GM08714 (cell line): ENCODE measurements around the gene NSD1.
"Not testable (repeated sequence)": the region's sequence is repeated elsewhere in the genome, so short reads cannot be mapped to it uniquely, and the experiment has no call there.

Experiments used
- H3K4me3 ChIP-seq: fragments of 200-500 bp; sonication (Bioruptor generic); 2 replicates; pipeline ENCODE4 v1.5.1; 2014; ENCODE audit warnings: mild to moderate bottlenecking, low read length, inconsistent platforms
- ZNF274 ChIP-seq: IDR thresholded peaks from 2 replicates; pipeline ENCODE4 v1.6.1; 2012; ENCODE audit warnings: mild to moderate bottlenecking, low read depth, low read length

NSD1 gene

DNA sequence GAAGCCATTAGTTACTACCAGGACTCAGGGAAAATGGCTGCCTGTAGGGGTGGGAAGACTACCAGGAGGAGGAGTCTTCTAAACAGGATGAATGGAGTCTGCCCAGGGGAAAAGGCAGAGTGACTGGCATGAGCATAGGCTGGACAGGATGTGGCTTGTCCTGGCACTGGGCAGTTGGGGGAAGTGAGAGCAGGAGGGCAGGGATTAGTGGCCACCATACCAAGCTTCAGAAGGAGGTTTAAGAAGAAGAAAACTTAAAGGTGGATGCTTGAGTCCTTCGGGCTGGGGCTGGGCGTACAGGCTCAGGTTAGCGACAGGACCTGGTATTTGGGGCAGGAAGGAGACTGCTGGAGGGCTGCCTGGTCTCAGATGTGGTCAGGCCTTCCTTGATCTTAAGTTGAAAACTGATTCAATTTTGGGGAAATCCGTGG lies 5.0 kb upstream of the NSD1 start:
- TF ChIP-seq ZNF274, result no peak
- H3K4me3 ChIP-seq, result no peak overlapping the region

DNA sequence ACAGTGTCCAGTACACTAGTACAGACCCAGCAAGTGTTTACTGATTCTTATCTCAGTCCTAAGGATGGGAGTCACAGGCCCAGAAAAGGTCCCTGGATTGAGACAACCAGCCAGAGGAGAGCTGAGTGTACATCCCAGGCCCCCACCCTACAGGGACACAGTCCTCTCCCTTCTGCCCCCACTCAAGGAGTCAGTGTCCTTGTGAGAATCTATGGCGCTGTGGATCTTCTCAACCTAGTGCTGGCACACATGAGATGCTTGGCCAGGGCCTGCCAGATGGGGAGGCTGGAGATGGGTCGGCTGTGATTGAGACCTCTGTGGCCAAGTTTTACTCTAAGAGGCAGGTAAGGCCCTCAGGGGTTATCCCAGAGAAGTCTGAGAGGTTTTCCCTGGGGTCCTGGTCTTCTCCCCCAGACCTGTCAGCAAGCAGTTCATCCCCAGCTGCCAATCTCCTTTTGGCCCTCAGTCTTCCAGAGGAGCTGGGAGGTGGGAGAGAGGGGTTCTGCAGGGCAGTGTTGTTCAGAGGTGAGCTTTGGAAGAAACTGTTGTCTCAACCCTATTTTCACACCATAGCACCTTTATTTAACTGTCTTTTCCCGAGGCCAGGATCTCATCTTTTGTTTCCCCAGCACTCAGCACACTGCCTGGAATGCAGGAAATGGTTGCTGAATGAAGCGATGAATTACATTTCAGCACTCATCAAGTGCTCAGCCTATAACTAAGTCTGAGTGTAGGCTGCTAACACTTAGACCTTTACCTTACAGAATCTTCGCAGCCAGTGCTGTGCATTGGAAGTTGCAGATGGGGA lies 3.2 kb upstream of the NSD1 start:
- no peak for TF ChIP-seq ZNF274
- no peak overlapping the region for H3K4me3 ChIP-seq

DNA sequence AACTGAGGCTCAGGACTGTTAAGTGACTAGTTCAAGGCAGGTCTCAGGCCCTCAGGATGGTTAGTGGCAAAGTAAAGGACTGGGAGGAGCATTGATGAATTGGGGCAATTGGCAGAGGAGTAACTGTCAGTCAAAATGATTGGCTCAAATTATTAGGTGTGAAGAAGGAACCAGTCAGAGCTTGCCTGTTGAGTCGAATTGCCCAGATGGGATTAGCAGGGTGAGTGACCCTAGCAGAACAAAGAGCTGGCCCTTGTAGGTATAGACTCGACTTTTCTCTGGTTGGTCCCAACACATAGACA lies 2.6 kb upstream of the NSD1 start:
- TF ChIP-seq ZNF274, result no peak
- H3K4me3 ChIP-seq, result no peak overlapping the region

GRCh38 chr5:177131352-177132135 lies 2.0 kb upstream of the NSD1 start:
- no peak overlapping the region for H3K4me3 ChIP-seq
- TF ChIP-seq ZNF274, result no peak

- TF ChIP-seq ZNF274, result no peak
- no peak overlapping the region; the same call in 1 of the 2 replicates for H3K4me3 ChIP-seq
These were observed 1.2 kb upstream of the NSD1 start for GRCh38 chr5:177132136-177133095.

GRCh38 chr5:177133853-177134696 lies 502 bp downstream of the NSD1 start:
- no peak for TF ChIP-seq ZNF274
- H3K4me3 ChIP-seq, result peak overlapping the region; percentile 83

DNA sequence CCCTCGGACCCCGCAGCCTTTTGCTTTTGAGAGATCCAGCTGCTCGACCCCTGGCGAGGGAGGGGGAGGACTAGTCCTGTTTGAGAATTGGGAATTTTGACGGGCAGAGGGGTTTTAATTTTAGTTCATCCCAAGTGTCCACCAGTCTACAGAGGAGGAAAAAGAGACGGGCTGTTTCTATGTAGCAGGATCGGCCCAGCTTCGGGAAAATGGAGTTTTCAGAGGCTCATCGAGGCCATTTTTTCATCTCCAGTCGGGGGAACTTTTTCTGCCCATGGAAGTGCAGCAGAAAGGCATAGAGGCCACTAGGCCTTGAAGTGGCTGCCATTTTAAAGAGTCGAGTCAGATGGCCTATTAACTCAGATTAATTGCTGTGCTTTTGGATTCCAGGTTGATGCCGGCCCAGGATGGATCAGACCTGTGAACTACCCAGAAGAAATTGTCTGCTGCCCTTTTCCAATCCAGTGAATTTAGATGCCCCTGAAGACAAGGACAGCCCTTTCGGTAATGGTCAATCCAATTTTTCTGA lies 1.2 kb downstream of the NSD1 start:
- no peak for TF ChIP-seq ZNF274
- peak overlapping the region; percentile 83 for H3K4me3 ChIP-seq

DNA sequence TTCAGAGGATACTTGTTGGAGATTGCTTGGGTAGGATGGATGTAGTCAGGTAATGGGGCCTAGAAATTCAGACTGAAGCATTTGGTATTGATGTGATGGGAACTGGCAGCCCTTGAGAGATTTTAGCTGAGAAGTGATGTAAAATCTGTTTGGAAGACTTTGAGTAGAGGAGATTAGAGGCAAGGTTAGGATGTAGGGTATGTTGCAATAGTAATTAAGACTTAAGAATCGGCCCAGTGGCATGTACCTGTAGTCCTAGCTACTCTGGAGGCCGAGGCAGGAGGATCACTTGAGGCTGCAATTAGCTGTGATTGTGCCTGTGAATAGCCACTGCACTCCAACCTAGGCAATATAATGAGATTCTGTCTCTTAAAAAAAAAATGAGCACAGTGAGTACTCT lies 6.7 kb downstream of the NSD1 start:
- TF ChIP-seq ZNF274, result no peak
- no peak overlapping the region for H3K4me3 ChIP-seq

DNA sequence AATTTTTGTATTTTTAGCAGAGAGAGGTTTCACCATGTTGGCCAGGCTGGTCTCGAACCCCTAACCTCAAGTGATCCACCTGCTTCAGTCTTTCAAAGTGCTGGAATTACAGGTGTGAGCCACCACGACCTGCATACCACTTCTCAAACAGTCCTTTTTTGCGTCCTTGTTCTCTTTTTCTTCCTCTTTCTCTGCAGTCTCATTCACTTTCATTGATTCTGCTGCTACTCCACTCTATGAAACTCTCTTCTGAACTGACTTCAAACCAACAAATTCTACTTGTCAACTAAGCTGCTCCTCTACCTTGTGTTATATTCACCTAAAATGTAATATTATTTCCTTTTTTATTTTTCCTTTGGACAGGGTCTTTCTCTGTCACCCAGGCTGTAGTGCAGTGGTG lies 7.9 kb downstream of the NSD1 start:
- H3K4me3 ChIP-seq, result no peak overlapping the region
- TF ChIP-seq ZNF274, result no peak

GRCh38 chr5:177142098-177142611 lies 8.6 kb downstream of the NSD1 start:
- H3K4me3 ChIP-seq, result no peak overlapping the region

DNA sequence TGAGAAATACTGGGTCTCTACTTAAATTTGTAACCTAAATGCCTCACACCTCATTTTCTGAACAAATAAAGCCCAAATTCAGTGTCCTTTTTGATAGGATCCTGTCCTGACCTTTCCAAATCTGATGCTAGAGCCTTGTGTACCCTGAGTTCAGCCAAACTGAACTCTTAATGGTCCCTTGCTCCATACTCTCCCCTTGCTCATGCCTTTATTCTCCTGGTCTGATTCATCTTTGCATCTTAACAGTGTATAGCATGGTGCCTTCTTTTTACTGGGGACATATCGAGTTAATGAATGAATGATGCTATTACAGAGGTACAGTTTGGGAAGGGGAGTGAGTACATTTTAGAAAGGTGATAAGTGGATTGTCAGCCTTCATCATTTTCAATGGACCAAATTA lies 9.2 kb downstream of the NSD1 start:
- no peak overlapping the region for H3K4me3 ChIP-seq
- TF ChIP-seq ZNF274, result no peak

More at GRCh38 chr5:177142098-177142611, 8.6 kb downstream of the NSD1 start:
- TF ChIP-seq ZNF274, result no peak

DNA sequence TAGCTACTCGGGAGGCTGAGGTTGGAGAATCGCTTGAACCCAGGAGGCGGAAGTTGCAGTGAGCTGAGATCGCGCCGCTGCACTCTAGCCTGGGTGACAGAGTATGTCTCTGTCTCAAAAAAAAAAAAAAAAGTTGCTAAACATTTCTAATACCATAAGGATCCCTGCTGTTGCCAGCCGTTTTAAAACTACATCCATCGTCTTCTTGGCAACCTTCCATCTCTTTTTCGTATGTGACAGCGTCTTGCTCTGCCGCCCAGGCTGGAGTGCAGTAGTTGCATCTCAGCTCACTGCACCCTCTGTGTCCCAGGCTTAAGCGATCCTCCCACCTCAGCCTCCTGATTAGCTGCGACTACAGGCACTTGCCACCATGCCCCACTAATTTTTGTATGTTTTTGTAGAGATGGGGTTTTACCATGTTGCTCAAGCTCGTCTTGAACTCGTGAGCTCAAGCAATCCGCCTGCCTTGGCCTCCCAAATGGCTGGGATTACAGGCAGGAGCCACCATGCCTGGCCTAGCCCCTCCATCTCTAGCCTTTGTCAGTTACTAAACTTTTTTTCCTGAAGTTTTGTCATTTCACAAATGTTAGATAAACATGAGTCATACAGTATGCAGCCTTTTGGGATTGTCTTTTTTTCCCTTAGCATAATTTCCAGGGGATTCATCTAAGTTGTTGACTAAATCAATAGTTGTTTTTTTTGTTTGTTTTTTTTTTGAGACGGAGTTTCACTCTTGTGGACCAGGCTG lies 13.5 kb downstream of the NSD1 start:
- no peak overlapping the region for H3K4me3 ChIP-seq
- no peak for TF ChIP-seq ZNF274

- not testable (repeated sequence) for H3K4me3 ChIP-seq
These were observed 16.5 kb downstream of the NSD1 start for GRCh38 chr5:177150061-177150460.
